Mammary epithelial cell (primary cell): ENCODE measurements around the gene CD180.

Experiments used
- CTCF ChIP-seq, 2 donors: IDR thresholded peaks in 1 of 2; conservative IDR thresholded peaks in 1 of 2; 2 replicates each; pipeline ENCODE4 v1.5.1; 2011 to 2012; ENCODE audit warnings: inconsistent platforms in 2 of 2, low read length in 2 of 2, mild to moderate bottlenecking in 2 of 2, control low read depth in 1 of 2, low read depth in 1 of 2; ENCODE audit not compliant: insufficient read depth in 1 of 2; ENCODE audit errors: extremely low read depth in 1 of 2
- EZH2 ChIP-seq: IDR thresholded peaks from 2 replicates; pipeline ENCODE4 v1.6.1; 2012; ENCODE audit warnings: low read length, inconsistent platforms, borderline replicate concordance

GRCh38 chr5:67161767-67162166 lies 34.8 kb downstream of the CD180 start:
- no peak for TF ChIP-seq CTCF (conservative IDR thresholded peaks at IDR 0.05 in 1 of 2, IDR thresholded peaks at IDR 0.05 in 1 of 2; ENCODE audit: extremely low read depth in 1 of 2, insufficient read depth in 1 of 2, low read depth in 1 of 2, low read length in 2 of 2)
- TF ChIP-seq EZH2: no peak
